H1 (cell line): ENCODE results near the gene POLR2L. TPM values are rescaled to one million over a fixed set of nuclear protein-coding genes. Genes with fewer than 3 reads are reported as not detected.

Experiments
- ASH2L ChIP-seq: fragments of 200-600, 300-600 bp; sonication (generic); IDR thresholded peaks from one replicate; pipeline ENCODE4 v1.7.1; 2017; ENCODE audit warnings: low read length
- KDM5A ChIP-seq: fragments of 200-600 bp; IDR thresholded peaks from 2 replicates; pipeline ENCODE4 v1.7.1; 2012; ENCODE audit warnings: mild to moderate bottlenecking, low read length, inconsistent platforms, mixed read lengths
- polyA plus RNA-seq, 7 experiments: library from polyadenylated mRNA; depleted of rRNA in 3 of 7; stranded (reverse) in 5 of 7; unstranded in 2 of 7; fragments of >200 nt in 5 of 7; fragments of 200-250 nt in 2 of 7; gene quantifications; 1 replicate in 5 of 7; 2 replicates in 1 of 7; 4 replicates in 1 of 7; pipeline versions ENCODE4 v1.2.1 to v1.2.3, GENCODE V29; 2011 to 2013; ENCODE audit warnings: missing spikeins in 2 of 7, mixed read lengths in 2 of 7
- total RNA-seq: library from RNA; stranded (reverse); fragmentation: NEBNext Ultra II Directional; extraction: Animal tissue kit (Norgen Biotek cat#: 25700); gene quantifications from 2 replicates; pipeline ENCODE4 v1.2.1, GENCODE V29; 2021

POLR2L gene
- total and polyA plus RNA-seq, 2 of the 8 experiments (the other 6 are each of a cell fraction or from before 2014, with no cell fraction given) = 140 to 151 TPM

- TF ChIP-seq ASH2L (no peak), KDM5A (no peak)
These were observed 38.9 kb downstream of the POLR2L start (continued) for GRCh38 chr11:803467-803742.
